Panc1 (cell line): Measurements from ENCODE around the gene CACNA1D. TPM values are rescaled to one million over a fixed set of nuclear protein-coding genes. Genes with fewer than 3 reads are reported as not detected.

ENCODE experiments used
- ATAC-seq: fragments of 200-7000 bp; cut with Tn5 transposase; 2 replicates; pipeline ENCODE4 v1.9.1; 2020; ENCODE audit warnings: mild to moderate bottlenecking, moderate library complexity
- BruUV-seq: library from RNA; stranded (reverse); fragments of 400-500 nt; replicated peaks from 2 replicates; lab custom pipeline; 2021; lab: Mats Ljungman, UMichigan
- CTCF ChIA-PET: fragments of 300-600 bp; sonication (Branson Sonifier 250); formaldehyde crosslinking; loops from one replicate; lab custom pipeline; 2022; ENCODE audit warnings: antibody characterized with exemption; lab: Charles Lee
- POLR2A ChIA-PET: fragments of 300-600 bp; sonication (Branson Sonifier 250); formaldehyde crosslinking; loops from one replicate; lab custom pipeline; 2022; ENCODE audit warnings: antibody characterized with exemption; lab: Charles Lee
- DNase-seq: peaks from one replicate; pipeline ENCODE4 v3.0.0-alpha.2; 2010; ENCODE audit warnings: low read depth, low spot score
- H3K27ac ChIP-seq: 2 replicates; pipeline ENCODE4 v1.5.1; 2011; ENCODE audit warnings: mild to moderate bottlenecking, low read length, inconsistent platforms
- H3K27me3 ChIP-seq: fragments of 200-500 bp; sonication (Bioruptor generic); 2 replicates; pipeline ENCODE4 v1.6.0; 2014; ENCODE audit warnings: low read length, inconsistent platforms; ENCODE audit not compliant: control insufficient read depth, insufficient read depth
- H3K36me3 ChIP-seq: fragments of 200-500 bp; sonication (Bioruptor generic); 2 replicates; pipeline ENCODE4 v1.5.1; 2014; ENCODE audit warnings: inconsistent platforms, mild to moderate bottlenecking, low read length, moderate library complexity; ENCODE audit not compliant: control insufficient read depth, insufficient read depth
- H3K4me1 ChIP-seq: 2 replicates; pipeline ENCODE4 v1.5.1; 2011; ENCODE audit warnings: inconsistent platforms, mild to moderate bottlenecking, low read length, moderate library complexity; ENCODE audit not compliant: control insufficient read depth, insufficient read depth
- H3K4me3 ChIP-seq, 2 experiments: 2 replicates each; pipeline ENCODE4 v1.5.1; 2011 to 2012; ENCODE audit warnings: low read depth in 2 of 2, low read length in 2 of 2, mild to moderate bottlenecking in 2 of 2, inconsistent platforms in 1 of 2, moderate library complexity in 1 of 2
- H3K9me3 ChIP-seq: fragments of 200-500 bp; sonication (Bioruptor generic); 2 replicates; pipeline ENCODE4 v1.5.1; 2014; ENCODE audit warnings: low read depth, mild to moderate bottlenecking, inconsistent platforms, low read length, moderate library complexity; ENCODE audit not compliant: control insufficient read depth, insufficient read depth
- POLR2AphosphoS5 ChIP-seq: IDR thresholded peaks from 2 replicates; pipeline ENCODE4 v1.6.1; 2012; ENCODE audit warnings: mild to moderate bottlenecking, low read depth, low read length, moderate library complexity
- SIN3A ChIP-seq: IDR thresholded peaks from 2 replicates; pipeline ENCODE4 v1.6.1; 2012; ENCODE audit warnings: low read depth, mild to moderate bottlenecking, low read length, moderate library complexity, borderline replicate concordance; ENCODE audit not compliant: insufficient read depth
- TCF7L2 ChIP-seq: IDR thresholded peaks from 2 replicates; pipeline ENCODE4 v1.6.1; 2011; ENCODE audit warnings: mild to moderate bottlenecking, low read depth, low read length, inconsistent platforms
- in situ Hi-C: cut with HindIII; loops from 2 replicates; pipeline ENCODE4 v1.10.0; 2016; ENCODE audit warnings: low sequenced_read_pairs, low pct_unique_long_range_greater_than_20kb
- intact Hi-C: fragments of 100-400 bp; cut with micrococcal nuclease; formaldehyde crosslinking; loops from one replicate; pipeline ENCODE4 v1.10.0; 2022; ENCODE audit not compliant: unreplicated experiment
- total RNA-seq: library from RNA; stranded (reverse); gene quantifications from one replicate; pipeline ENCODE4 v1.2.1, GENCODE V29; 2021; ENCODE audit not compliant: unreplicated experiment
- TF ChIP-seq, protein P1 (sequence below), 2 experiments: IDR thresholded peaks; 2 replicates each; pipeline ENCODE4 v1.6.1; 2011 to 2012; ENCODE audit warnings: low read depth in 2 of 2, control low read depth in 1 of 2, low read length in 1 of 2, mild to moderate bottlenecking in 1 of 2, moderate library complexity in 1 of 2; ENCODE audit not compliant: insufficient read depth in 1 of 2
- TF ChIP-seq, protein P2 (sequence below): fragments of 450-650 bp; IDR thresholded peaks from 2 replicates; pipeline ENCODE4 v1.5.1; 2017; ENCODE audit warnings: mild to moderate bottlenecking

The CACNA1D gene
- total RNA-seq, 1 experiment from 2014 or later: 23.0 TPM

DNA sequence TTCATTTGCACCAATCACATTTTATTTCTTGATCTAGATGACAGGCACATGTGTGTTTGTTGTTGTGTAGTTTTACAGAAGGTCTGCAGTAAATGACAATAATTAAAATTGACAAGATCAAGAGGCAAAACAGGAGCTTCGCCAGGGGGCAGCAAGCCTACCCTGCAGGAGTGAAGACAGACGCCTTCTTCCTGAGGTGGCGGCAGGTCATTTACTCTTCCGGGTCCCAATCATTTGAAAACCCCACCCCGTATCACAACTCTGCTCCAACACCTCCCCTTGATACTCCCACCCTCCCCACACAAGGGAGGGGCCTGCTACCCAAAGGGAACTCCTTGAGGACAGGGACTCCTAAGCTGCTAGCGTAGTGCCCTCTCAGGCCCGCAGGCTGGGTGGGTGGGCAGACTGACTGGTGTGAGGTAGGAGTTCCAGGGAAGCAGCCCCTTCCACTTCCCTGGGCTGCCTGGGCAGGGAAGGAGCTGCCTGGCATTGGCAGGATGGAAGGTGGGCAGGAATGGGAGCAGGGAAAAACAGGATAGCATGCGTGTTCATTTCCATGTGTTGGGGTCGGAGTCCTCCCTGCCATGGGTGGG lies 338.7 kb downstream of the CACNA1D start:
- intact Hi-C loops (no loop called here), in situ Hi-C loops (no loop called here)
- no peaks in the 10 kb centered on the region for H3K27me3 ChIP-seq
- ChIA-PET POLR2A (interaction anchor here (0.6 kb wide), 1 partner anchor 330 kb away, joined by 14 read pairs; no protein-coding TSS in a partner anchor), CTCF (no interaction called here)
- H3K4me3 ChIP-seq: no peak overlapping the region
- DNase-seq: no peak
- H3K27ac ChIP-seq: no peak overlapping the region
- no peaks in the 10 kb centered on the region for H3K36me3 ChIP-seq
- no peaks in the 10 kb centered on the region for H3K4me1 ChIP-seq
- BruUV-seq: no TSS peak
- no peaks in the 10 kb centered on the region for H3K9me3 ChIP-seq
- ATAC-seq: no peak
- TF ChIP-seq, protein P1, sequence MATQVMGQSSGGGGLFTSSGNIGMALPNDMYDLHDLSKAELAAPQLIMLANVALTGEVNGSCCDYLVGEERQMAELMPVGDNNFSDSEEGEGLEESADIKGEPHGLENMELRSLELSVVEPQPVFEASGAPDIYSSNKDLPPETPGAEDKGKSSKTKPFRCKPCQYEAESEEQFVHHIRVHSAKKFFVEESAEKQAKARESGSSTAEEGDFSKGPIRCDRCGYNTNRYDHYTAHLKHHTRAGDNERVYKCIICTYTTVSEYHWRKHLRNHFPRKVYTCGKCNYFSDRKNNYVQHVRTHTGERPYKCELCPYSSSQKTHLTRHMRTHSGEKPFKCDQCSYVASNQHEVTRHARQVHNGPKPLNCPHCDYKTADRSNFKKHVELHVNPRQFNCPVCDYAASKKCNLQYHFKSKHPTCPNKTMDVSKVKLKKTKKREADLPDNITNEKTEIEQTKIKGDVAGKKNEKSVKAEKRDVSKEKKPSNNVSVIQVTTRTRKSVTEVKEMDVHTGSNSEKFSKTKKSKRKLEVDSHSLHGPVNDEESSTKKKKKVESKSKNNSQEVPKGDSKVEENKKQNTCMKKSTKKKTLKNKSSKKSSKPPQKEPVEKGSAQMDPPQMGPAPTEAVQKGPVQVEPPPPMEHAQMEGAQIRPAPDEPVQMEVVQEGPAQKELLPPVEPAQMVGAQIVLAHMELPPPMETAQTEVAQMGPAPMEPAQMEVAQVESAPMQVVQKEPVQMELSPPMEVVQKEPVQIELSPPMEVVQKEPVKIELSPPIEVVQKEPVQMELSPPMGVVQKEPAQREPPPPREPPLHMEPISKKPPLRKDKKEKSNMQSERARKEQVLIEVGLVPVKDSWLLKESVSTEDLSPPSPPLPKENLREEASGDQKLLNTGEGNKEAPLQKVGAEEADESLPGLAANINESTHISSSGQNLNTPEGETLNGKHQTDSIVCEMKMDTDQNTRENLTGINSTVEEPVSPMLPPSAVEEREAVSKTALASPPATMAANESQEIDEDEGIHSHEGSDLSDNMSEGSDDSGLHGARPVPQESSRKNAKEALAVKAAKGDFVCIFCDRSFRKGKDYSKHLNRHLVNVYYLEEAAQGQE (IDR thresholded peaks at IDR 0.05; ENCODE audit: insufficient read depth in 1 of 2, low read depth in 2 of 2, low read length in 1 of 2): no peak
- TF ChIP-seq SIN3A: no peak
- TF ChIP-seq, protein P2, sequence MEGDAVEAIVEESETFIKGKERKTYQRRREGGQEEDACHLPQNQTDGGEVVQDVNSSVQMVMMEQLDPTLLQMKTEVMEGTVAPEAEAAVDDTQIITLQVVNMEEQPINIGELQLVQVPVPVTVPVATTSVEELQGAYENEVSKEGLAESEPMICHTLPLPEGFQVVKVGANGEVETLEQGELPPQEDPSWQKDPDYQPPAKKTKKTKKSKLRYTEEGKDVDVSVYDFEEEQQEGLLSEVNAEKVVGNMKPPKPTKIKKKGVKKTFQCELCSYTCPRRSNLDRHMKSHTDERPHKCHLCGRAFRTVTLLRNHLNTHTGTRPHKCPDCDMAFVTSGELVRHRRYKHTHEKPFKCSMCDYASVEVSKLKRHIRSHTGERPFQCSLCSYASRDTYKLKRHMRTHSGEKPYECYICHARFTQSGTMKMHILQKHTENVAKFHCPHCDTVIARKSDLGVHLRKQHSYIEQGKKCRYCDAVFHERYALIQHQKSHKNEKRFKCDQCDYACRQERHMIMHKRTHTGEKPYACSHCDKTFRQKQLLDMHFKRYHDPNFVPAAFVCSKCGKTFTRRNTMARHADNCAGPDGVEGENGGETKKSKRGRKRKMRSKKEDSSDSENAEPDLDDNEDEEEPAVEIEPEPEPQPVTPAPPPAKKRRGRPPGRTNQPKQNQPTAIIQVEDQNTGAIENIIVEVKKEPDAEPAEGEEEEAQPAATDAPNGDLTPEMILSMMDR: no peak
- no peak for TF ChIP-seq POLR2AphosphoS5
- TF ChIP-seq TCF7L2: no peak

DNA sequence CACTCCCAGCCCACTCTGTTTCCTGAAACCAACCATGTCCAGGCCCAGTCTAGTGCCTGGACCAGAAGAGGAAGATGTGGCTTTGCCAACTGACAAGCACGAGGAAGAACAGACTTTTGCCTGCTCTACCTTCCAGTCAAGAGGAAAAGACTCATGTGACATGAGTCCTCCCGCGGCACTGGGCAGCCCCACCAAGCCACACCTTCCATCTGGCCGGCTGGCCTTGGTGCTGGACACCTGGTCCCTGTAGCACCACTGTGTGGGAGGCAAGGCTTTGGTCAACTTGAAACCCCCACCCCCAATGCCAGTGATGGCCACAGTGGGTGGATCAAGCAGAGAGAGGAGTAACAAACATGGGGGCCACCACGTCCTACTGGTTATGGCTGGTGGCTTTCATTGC lies 339.3 kb downstream of the CACNA1D start:
- H3K4me1 ChIP-seq: no peaks in the 10 kb centered on the region
- POLR2A ChIA-PET: interaction anchor here (0.6 kb wide), 1 partner anchor 330 kb away, joined by 14 read pairs; no protein-coding TSS in a partner anchor
- no peak overlapping the region for H3K4me3 ChIP-seq
- no peak overlapping the region for H3K27ac ChIP-seq
- TF ChIP-seq, protein P2: no peak
- TF ChIP-seq, protein P1 (IDR thresholded peaks at IDR 0.05; ENCODE audit: insufficient read depth in 1 of 2, low read depth in 2 of 2, low read length in 1 of 2): no peak
- TF ChIP-seq TCF7L2: no peak
- TF ChIP-seq POLR2AphosphoS5: no peak
- TF ChIP-seq SIN3A: no peak
- in situ Hi-C loops: no loop called here
- DNase-seq (no peak), ATAC-seq (no peak)
- no peaks in the 10 kb centered on the region for H3K9me3 ChIP-seq
- CTCF ChIA-PET: no interaction called here
- H3K27me3 ChIP-seq: no peaks in the 10 kb centered on the region
- no TSS peak for BruUV-seq
- intact Hi-C loops: no loop called here
- no peaks in the 10 kb centered on the region for H3K36me3 ChIP-seq
